Hepatocyte (in vitro differentiated cells): ENCODE measurements around the gene UBE2U. TPM values are rescaled to one million over a fixed set of nuclear protein-coding genes. Genes with fewer than 3 reads are reported as not detected.

Source experiments
- DNase-seq: peaks from one replicate; pipeline ENCODE4 v3.0.0-alpha.2; 2016; ENCODE audit warnings: low spot score
- H2AFZ ChIP-seq: fragments of 200-600 bp; sonication (generic); 2 replicates; pipeline ENCODE4 v1.6.0; 2016; ENCODE audit warnings: antibody characterized with exemption, mild to moderate bottlenecking
- H3K27ac ChIP-seq: fragments of 200-600 bp; sonication (generic); 2 replicates; pipeline ENCODE4 v1.5.1; 2016; ENCODE audit warnings: mild to moderate bottlenecking
- H3K27me3 ChIP-seq: fragments of 200-600 bp; sonication (generic); 2 replicates; pipeline ENCODE4 v1.6.1; 2016
- H3K36me3 ChIP-seq: fragments of 200-600 bp; sonication (generic); replicated peaks from 2 replicates; pipeline ENCODE4 v1.5.1; 2016; ENCODE audit warnings: low read depth; ENCODE audit not compliant: insufficient read depth
- H3K4me1 ChIP-seq: fragments of 200-600 bp; sonication (generic); 2 replicates; pipeline ENCODE4 v1.5.1; 2016; ENCODE audit warnings: mild to moderate bottlenecking, moderate library complexity; ENCODE audit not compliant: insufficient read depth
- H3K4me2 ChIP-seq: fragments of 200-600 bp; sonication (generic); 2 replicates; pipeline ENCODE4 v1.6.0; 2016
- H3K4me3 ChIP-seq: fragments of 200-600 bp; sonication (generic); 2 replicates; pipeline ENCODE4 v1.5.1; 2016; ENCODE audit warnings: mild to moderate bottlenecking
- H3K79me2 ChIP-seq: fragments of 200-600 bp; sonication (generic); 2 replicates; pipeline ENCODE4 v1.6.0; 2017; ENCODE audit warnings: mild to moderate bottlenecking
- H3K9me2 ChIP-seq: fragments of 200-600 bp; sonication (generic); replicated peaks from 2 replicates; pipeline ENCODE4 v1.6.0; 2017; ENCODE audit warnings: mild to moderate bottlenecking; ENCODE audit not compliant: insufficient read depth
- H3K9me3 ChIP-seq: fragments of 200-600 bp; sonication (generic); 2 replicates; pipeline ENCODE4 v1.5.1; 2016; ENCODE audit warnings: low read depth, mild to moderate bottlenecking
- H4K20me1 ChIP-seq: fragments of 200-600 bp; sonication (generic); 2 replicates; pipeline ENCODE4 v1.6.0; 2016; ENCODE audit warnings: mild to moderate bottlenecking; ENCODE audit not compliant: insufficient read depth, poor library complexity, severe bottlenecking
- CTCF ChIP-seq: fragments of 200-600 bp; sonication (generic); IDR thresholded peaks from 2 replicates; pipeline ENCODE4 v1.5.1; 2016; ENCODE audit warnings: antibody characterized with exemption, mild to moderate bottlenecking; ENCODE audit not compliant: poor library complexity
- EZH2 ChIP-seq: fragments of 200-600 bp; sonication (generic); IDR thresholded peaks from 2 replicates; pipeline ENCODE4 v1.6.1; 2016; ENCODE audit warnings: antibody characterized with exemption, mild to moderate bottlenecking, borderline replicate concordance
- EZH2phosphoT487 ChIP-seq: fragments of 200-600 bp; sonication (generic); IDR thresholded peaks from one replicate; pipeline ENCODE4 v1.6.1; 2018; ENCODE audit warnings: antibody characterized with exemption, mild to moderate bottlenecking, low read depth, moderate library complexity; ENCODE audit not compliant: unreplicated experiment, severe bottlenecking
- WGBS: methylation state at CpG from one replicate; pipeline ENCODE4 v1.1.6; 2016; ENCODE audit warnings: low lambda C conversion rate; ENCODE audit errors: missing lambda C conversion rate; 5-methylcytosine and 5-hydroxymethylcytosine counted together
- polyA plus RNA-seq: library from polyadenylated mRNA; unstranded; fragments of >200 nt; fragmentation: Nextera tagmentation; extraction: Ambion mirVana; gene quantifications from 2 replicates; pipeline ENCODE4 v1.2.1, GENCODE V29; 2016
- total RNA-seq: library from RNA; depleted of rRNA; stranded (reverse); fragments of >200 nt; gene quantifications from 2 replicates; pipeline ENCODE4 v1.2.3, GENCODE V29; 2014

The UBE2U gene
- total and polyA plus RNA-seq, 2 experiments from 2014 or later = not detected

- Histone ChIP-seq H2AFZ (no peak overlapping the region), H3K9me2 (no peaks in the 10 kb centered on the region), H4K20me1 (no peaks in the 10 kb centered on the region), H3K27me3 (no peaks in the 10 kb centered on the region), H3K4me1 (peaks cover 7% of the 10 kb centered on the region), H3K4me2 (peak overlapping the region; percentile 2), H3K79me2 (no peaks in the 10 kb centered on the region), H3K9me3 (no peaks in the 10 kb centered on the region), H3K4me3 (no peak overlapping the region), H3K27ac (peak overlapping the region; percentile 24), H3K36me3 (no peaks in the 10 kb centered on the region)
- DNase-seq = no peak
- TF ChIP-seq EZH2phosphoT487 (no peak), EZH2 (no peak), CTCF (no peak)
- 70% methylated on average over 5 of the region's 5 CpGs for WGBS
Observed at GRCh38 chr1:64183395-64184002, 19.9 kb upstream of the UBE2U start.

- no peak for TF ChIP-seq CTCF
- no peak for TF ChIP-seq EZH2phosphoT487
- no peak for TF ChIP-seq EZH2
- H2AFZ ChIP-seq = no peak overlapping the region
- H3K27me3 ChIP-seq = no peaks in the 10 kb centered on the region
- no peaks in the 10 kb centered on the region for H3K36me3 ChIP-seq
- 41% methylated on average over 5 of the region's 5 CpGs for WGBS
- H3K9me2 ChIP-seq = no peaks in the 10 kb centered on the region
- H3K79me2 ChIP-seq = no peaks in the 10 kb centered on the region
- H3K9me3 ChIP-seq = no peaks in the 10 kb centered on the region
- no peak overlapping the region for H3K4me3 ChIP-seq
- peaks cover 7% of the 10 kb centered on the region for H3K4me1 ChIP-seq
- H3K4me2 ChIP-seq = peak overlapping the region; percentile 2
- H3K27ac ChIP-seq = peak overlapping the region; percentile 24
- H4K20me1 ChIP-seq = no peaks in the 10 kb centered on the region
- no peak for DNase-seq
Observed at GRCh38 chr1:64184003-64184440, 19.4 kb upstream of the UBE2U start.

- no peaks in the 10 kb centered on the region for H3K27me3 ChIP-seq
- H4K20me1 ChIP-seq = no peaks in the 10 kb centered on the region
- 95% methylated on average over 10 of the region's 10 CpGs for WGBS
- H3K4me3 ChIP-seq = no peak overlapping the region
- no peak for DNase-seq
- no peak overlapping the region for H2AFZ ChIP-seq
- peaks cover 7% of the 10 kb centered on the region for H3K4me1 ChIP-seq
- TF ChIP-seq CTCF (no peak), EZH2phosphoT487 (no peak), EZH2 (no peak)
- H3K79me2 ChIP-seq = no peaks in the 10 kb centered on the region
- H3K4me2 ChIP-seq = no peak overlapping the region
- H3K9me2 ChIP-seq = no peaks in the 10 kb centered on the region
- no peaks in the 10 kb centered on the region for H3K36me3 ChIP-seq
- no peaks in the 10 kb centered on the region for H3K9me3 ChIP-seq
- H3K27ac ChIP-seq = no peak overlapping the region
Observed at GRCh38 chr1:64186138-64186897, 17.1 kb upstream of the UBE2U start.
